Gastroesophageal sphincter (tissue), 4 donors: Measurements from ENCODE around the gene NCOA3. TPM values are rescaled to one million over a fixed set of nuclear protein-coding genes. Genes with fewer than 3 reads are reported as not detected.

ENCODE experiments used
- ATAC-seq: fragments of 150-250 bp; one replicate; pipeline ENCODE4 v1.9.1; 2016; ENCODE audit warnings: mild to moderate bottlenecking, moderate library complexity
- H3K27ac ChIP-seq, 4 donors: fragments of 200-600 bp; sonication (generic) in 3 of 4; 1 replicate in 3 of 4; 2 replicates in 1 of 4; pipeline ENCODE4 v1.5.1; 2016 to 2019
- H3K27me3 ChIP-seq: fragments of 200-600 bp; sonication (generic); one replicate; pipeline ENCODE4 v1.5.1; 2019
- H3K36me3 ChIP-seq, 2 donors: fragments of 200-600 bp; sonication (generic); one replicate each; pipeline ENCODE4 v1.5.1; 2019; ENCODE audit warnings: control low read depth in 1 of 2
- H3K4me1 ChIP-seq, 3 donors: fragments of 200-600 bp; sonication (generic); 1 replicate in 2 of 3; 2 replicates in 1 of 3; pipeline ENCODE4 v1.5.1; 2016 to 2019; ENCODE audit warnings: control low read depth in 2 of 3
- H3K4me3 ChIP-seq, 2 donors: fragments of 200-600 bp; sonication (generic); one replicate each; pipeline ENCODE4 v1.5.1; 2019; ENCODE audit warnings: mild to moderate bottlenecking in 1 of 2, moderate library complexity in 1 of 2
- H3K9me3 ChIP-seq, 3 donors: fragments of 200-600 bp; sonication (generic); one replicate each; pipeline ENCODE4 v1.5.1; 2017 to 2019; ENCODE audit warnings: control low read depth in 2 of 3
- CTCF ChIP-seq, 4 experiments: fragments of 200-600 bp in 2 of 4; fragments of 450-650 bp in 2 of 4; sonication (generic) in 1 of 4; IDR thresholded peaks; one replicate each; pipeline ENCODE4 v1.5.1; 2017 to 2019; ENCODE audit warnings: antibody characterized with exemption in 4 of 4, mild to moderate bottlenecking in 2 of 4, moderate library complexity in 2 of 4
- EP300 ChIP-seq: sonication (generic); formaldehyde crosslinking; IDR thresholded peaks from one replicate; pipeline ENCODE4 v1.6.1; 2017; ENCODE audit warnings: antibody characterized with exemption, mild to moderate bottlenecking
- POLR2A ChIP-seq, 2 donors: fragments of 450-650 bp; IDR thresholded peaks; one replicate each; pipeline ENCODE4 v1.6.1; 2017; ENCODE audit warnings: antibody characterized with exemption in 2 of 2, mild to moderate bottlenecking in 2 of 2, moderate library complexity in 1 of 2
- POLR2AphosphoS5 ChIP-seq: sonication (generic); formaldehyde crosslinking; IDR thresholded peaks from one replicate; pipeline ENCODE4 v1.6.1; 2017; ENCODE audit warnings: antibody characterized with exemption
- WGBS, 2 donors: methylation state at CpG; one replicate each; pipeline ENCODE4 v1.1.5; 2018; ENCODE audit warnings: low coverage in 1 of 2; 5-methylcytosine and 5-hydroxymethylcytosine counted together
- total RNA-seq, 4 donors: library from RNA; depleted of rRNA; stranded (reverse); fragments of >200 nt; gene quantifications; one replicate each; pipeline ENCODE4 v1.1.0, GENCODE V29; 2016

The NCOA3 gene
- total RNA-seq, 4 donors from 2014 or later, result 28.8 to 44.5 (median 37.6) TPM

DNA sequence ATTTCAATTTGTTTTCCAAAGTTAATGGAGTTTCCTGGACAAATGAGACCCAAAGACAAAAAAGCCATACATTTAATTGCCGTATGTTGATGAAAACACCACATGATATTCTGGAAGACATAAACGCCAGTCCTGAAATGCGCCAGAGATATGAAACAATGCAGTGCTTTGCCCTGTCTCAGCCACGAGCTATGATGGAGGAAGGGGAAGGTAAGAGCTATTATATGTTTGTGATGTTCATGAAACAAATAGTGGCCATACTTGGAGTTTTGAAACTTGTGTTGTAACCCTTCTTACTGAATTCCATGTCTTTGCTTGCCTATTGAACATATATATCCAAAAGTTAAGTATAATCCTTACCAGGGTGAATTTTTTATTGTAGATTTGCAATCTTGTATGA lies 125.9 kb downstream of the NCOA3 start:
- Histone ChIP-seq H3K9me3 (no peaks in the 10 kb centered on the region), H3K27me3 (no peaks in the 10 kb centered on the region), H3K4me3 (no peak overlapping the region), H3K27ac (no peak overlapping the region), H3K36me3 (peaks cover 0 to 92% of the 10 kb centered on the region in 2 donors), H3K4me1 (no peaks in the 10 kb centered on the region)
- TF ChIP-seq CTCF (IDR thresholded peaks at IDR 0.05), result no peak
- TF ChIP-seq EP300, result no peak
- TF ChIP-seq POLR2A (IDR thresholded peaks at IDR 0.05), result no peak
- TF ChIP-seq POLR2AphosphoS5, result no peak
- 78 to 88% methylated on average over 4 of the region's 4 CpGs for WGBS, 2 donors
- ATAC-seq, result no peak

GRCh38 chr20:47629907-47630306 lies 128.2 kb downstream of the NCOA3 start:
- Histone ChIP-seq H3K36me3 (peaks cover 3 to 90% of the 10 kb centered on the region in 2 donors), H3K27ac (no peak overlapping the region), H3K27me3 (no peaks in the 10 kb centered on the region), H3K4me1 (no peaks in the 10 kb centered on the region), H3K4me3 (no peak overlapping the region), H3K9me3 (no peaks in the 10 kb centered on the region)
- TF ChIP-seq POLR2A (IDR thresholded peaks at IDR 0.05) (no peak), EP300 (no peak), POLR2AphosphoS5 (no peak), CTCF (IDR thresholded peaks at IDR 0.05) (no peak)
- WGBS, 2 donors, result 55 to 83% methylated on average over 2 of the region's 2 CpGs
- ATAC-seq, result no peak

- Histone ChIP-seq H3K27me3 (no peaks in the 10 kb centered on the region), H3K36me3 (peaks cover 8 to 94% of the 10 kb centered on the region in 2 donors), H3K9me3 (no peaks in the 10 kb centered on the region), H3K27ac (no peak overlapping the region), H3K4me3 (no peak overlapping the region), H3K4me1 (no peaks in the 10 kb centered on the region)
- ATAC-seq, result no peak
- TF ChIP-seq CTCF (IDR thresholded peaks at IDR 0.05) (no peak), POLR2AphosphoS5 (no peak), POLR2A (IDR thresholded peaks at IDR 0.05) (no peak), EP300 (no peak)
Observed at GRCh38 chr20:47631078-47631477, 129.4 kb downstream of the NCOA3 start.

DNA sequence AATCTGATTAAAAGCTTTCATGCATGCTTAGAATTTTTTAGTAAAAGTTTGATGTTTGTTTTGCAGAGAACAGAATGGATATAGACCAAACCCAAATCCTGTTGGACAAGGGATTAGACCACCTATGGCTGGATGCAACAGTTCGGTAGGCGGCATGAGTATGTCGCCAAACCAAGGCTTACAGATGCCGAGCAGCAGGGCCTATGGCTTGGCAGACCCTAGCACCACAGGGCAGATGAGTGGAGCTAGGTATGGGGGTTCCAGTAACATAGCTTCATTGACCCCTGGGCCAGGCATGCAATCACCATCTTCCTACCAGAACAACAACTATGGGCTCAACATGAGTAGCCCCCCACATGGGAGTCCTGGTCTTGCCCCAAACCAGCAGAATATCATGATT lies 133.6 kb downstream of the NCOA3 start:
- peaks cover 11 to 97% of the 10 kb centered on the region in 2 donors for H3K36me3 ChIP-seq
- ATAC-seq, result no peak
- TF ChIP-seq POLR2A (IDR thresholded peaks at IDR 0.05), result no peak
- TF ChIP-seq EP300, result no peak
- no peaks in the 10 kb centered on the region for H3K27me3 ChIP-seq
- H3K27ac ChIP-seq, result no peak overlapping the region
- H3K4me3 ChIP-seq, result no peak overlapping the region
- 93% methylated on average over 3 of the region's 4 CpGs; no CpG with 5 or more reads in 1 of the 2 donors for WGBS, 2 donors
- H3K4me1 ChIP-seq, result no peaks in the 10 kb centered on the region
- no peaks in the 10 kb centered on the region for H3K9me3 ChIP-seq

- WGBS, 2 donors, result 45 to 61% methylated on average over 4 of the region's 4 CpGs
- Histone ChIP-seq H3K4me3 (no peak overlapping the region), H3K36me3 (peaks cover 9 to 99% of the 10 kb centered on the region in 2 donors), H3K27me3 (no peaks in the 10 kb centered on the region), H3K9me3 (no peaks in the 10 kb centered on the region), H3K27ac (no peak overlapping the region), H3K4me1 (no peaks in the 10 kb centered on the region)
- TF ChIP-seq POLR2AphosphoS5 (no peak), POLR2A (IDR thresholded peaks at IDR 0.05) (no peak), CTCF (IDR thresholded peaks at IDR 0.05) (no peak), EP300 (no peak)
- ATAC-seq, result no peak
Observed at GRCh38 chr20:47638851-47639250, 137.2 kb downstream of the NCOA3 start.
